IPS-11a (cell line): Measurements from ENCODE around the gene ARMC3.
"Not testable (repeated sequence)": the region's sequence is repeated elsewhere in the genome, so short reads cannot be mapped to it uniquely, and the experiment has no call there.

Experiments
- H3K4me3 ChIP-seq: one replicate; pipeline ENCODE4 v1.5.1; 2013; ENCODE audit warnings: low read depth, low read length, control low read depth

ARMC3 gene

GRCh38 chr10:22927166-22927565, 687 bp upstream of the ARMC3 start:
- H3K4me3 ChIP-seq: no peak overlapping the region

GRCh38 chr10:22929053-22929452, 1.2 kb downstream of the ARMC3 start:
- not testable (repeated sequence) for H3K4me3 ChIP-seq

- H3K4me3 ChIP-seq: no peak overlapping the region
Observed at GRCh38 chr10:22931948-22932347, 4.1 kb downstream of the ARMC3 start.

GRCh38 chr10:22932626-22933370, 4.9 kb downstream of the ARMC3 start:
- no peak overlapping the region for H3K4me3 ChIP-seq

GRCh38 chr10:22934726-22935125, 6.9 kb downstream of the ARMC3 start:
- H3K4me3 ChIP-seq: no peak overlapping the region

- no peak overlapping the region for H3K4me3 ChIP-seq
Observed at GRCh38 chr10:22942437-22942836, 14.6 kb downstream of the ARMC3 start.

- H3K4me3 ChIP-seq: no peak overlapping the region
Observed at GRCh38 chr10:22945934-22946673, 18.3 kb downstream of the ARMC3 start.

GRCh38 chr10:22954970-22955369, 27.1 kb downstream of the ARMC3 start:
- H3K4me3 ChIP-seq: no peak overlapping the region

GRCh38 chr10:22958338-22958737, 30.5 kb downstream of the ARMC3 start:
- H3K4me3 ChIP-seq: no peak overlapping the region

GRCh38 chr10:22959292-22959691, 31.4 kb downstream of the ARMC3 start:
- H3K4me3 ChIP-seq: no peak overlapping the region

GRCh38 chr10:22959950-22960349, 32.1 kb downstream of the ARMC3 start:
- H3K4me3 ChIP-seq: no peak overlapping the region

- no peak overlapping the region for H3K4me3 ChIP-seq
Observed at GRCh38 chr10:22962817-22963216, 35.0 kb downstream of the ARMC3 start.

GRCh38 chr10:22969704-22970103, 41.9 kb downstream of the ARMC3 start:
- H3K4me3 ChIP-seq: no peak overlapping the region

GRCh38 chr10:22976534-22976933, 48.7 kb downstream of the ARMC3 start:
- H3K4me3 ChIP-seq: no peak overlapping the region

GRCh38 chr10:22977751-22978150, 49.9 kb downstream of the ARMC3 start:
- no peak overlapping the region for H3K4me3 ChIP-seq

- no peak overlapping the region for H3K4me3 ChIP-seq
Observed at GRCh38 chr10:22978287-22978686, 50.4 kb downstream of the ARMC3 start.

- H3K4me3 ChIP-seq: no peak overlapping the region
Observed at GRCh38 chr10:22978918-22979317, 51.1 kb downstream of the ARMC3 start.

- no peak overlapping the region for H3K4me3 ChIP-seq
Observed at GRCh38 chr10:22980822-22981221, 53.0 kb downstream of the ARMC3 start.

GRCh38 chr10:22984066-22984465, 56.2 kb downstream of the ARMC3 start:
- no peak overlapping the region for H3K4me3 ChIP-seq

- no peak overlapping the region for H3K4me3 ChIP-seq
Observed at GRCh38 chr10:22986771-22987542, 59.1 kb downstream of the ARMC3 start.

- H3K4me3 ChIP-seq: no peak overlapping the region
Observed at GRCh38 chr10:22988581-22989360, 60.9 kb downstream of the ARMC3 start.
